GM12878 (cell line): ENCODE data around the gene FETUB. TPM values are rescaled to one million over a fixed set of nuclear protein-coding genes. Genes with fewer than 3 reads are reported as not detected.

Source experiments
- ATAC-seq: fragments of 200-7000 bp; cut with Tn5 transposase; 3 replicates; pipeline ENCODE4 v1.9.1; 2020; ENCODE audit warnings: mild to moderate bottlenecking, moderate library complexity
- BruUV-seq: library from RNA; stranded (reverse); fragments of 400-500 nt; replicated peaks from 2 replicates; lab custom pipeline; 2021; lab: Mats Ljungman, UMichigan
- CTCF ChIA-PET: fragments of 300-600 bp; sonication (Branson Sonifier 250); formaldehyde crosslinking; extraction: SDS; loops from one replicate; lab custom pipeline; 2021; ENCODE audit warnings: inconsistent platforms; lab: Yijun Ruan, JAX
- POLR2A ChIA-PET: fragments of 350-600 bp; formaldehyde crosslinking; extraction: SDS; loops from one replicate; lab custom pipeline; 2021; ENCODE audit warnings: inconsistent platforms; lab: Charles Lee
- RAD21 ChIA-PET: fragments of 300-600 bp; sonication (Branson Sonifier 250); formaldehyde crosslinking; loops from one replicate; lab custom pipeline; 2023; ENCODE audit warnings: antibody characterized with exemption; ENCODE audit not compliant: unreplicated experiment; lab: Charles Lee
- SMC1A ChIA-PET: fragments of 300-600 bp; sonication (Branson Sonifier 250); formaldehyde crosslinking; loops from one replicate; lab custom pipeline; 2023; ENCODE audit not compliant: unreplicated experiment, uncharacterized antibody; lab: Charles Lee
- DNase-seq: peaks from one replicate; pipeline ENCODE4 v3.0.0-alpha.2; 2011; ENCODE audit warnings: low read depth, low spot score
- FAIRE-seq: peaks from 3 replicates; lab custom pipeline; 2011; peaks lifted over from hg19 to GRCh38; lab: Jason Lieb, UNC
- H2AFZ ChIP-seq: 2 replicates; pipeline ENCODE4 v1.6.0; 2011; ENCODE audit warnings: low read depth, low read length, control low read depth; ENCODE audit not compliant: control insufficient read depth
- H3K27ac ChIP-seq: 2 replicates; pipeline ENCODE4 v1.5.1; 2011; ENCODE audit warnings: control low read depth; ENCODE audit not compliant: control insufficient read depth, insufficient read depth
- H3K27me3 ChIP-seq, 2 experiments: replicated peaks in 1 of 2; 2 replicates each; pipeline versions ENCODE4 v1.6.0 to v1.6.1; 2011; ENCODE audit warnings: low read length in 1 of 2; ENCODE audit not compliant: control insufficient read depth in 2 of 2, insufficient read depth in 2 of 2
- H3K36me3 ChIP-seq, 2 experiments: 2 replicates each; pipeline ENCODE4 v1.5.1; 2011; ENCODE audit warnings: low read length in 1 of 2; ENCODE audit not compliant: control insufficient read depth in 2 of 2, insufficient read depth in 2 of 2
- H3K4me1 ChIP-seq: 2 replicates; pipeline ENCODE4 v1.6.1; 2011; ENCODE audit warnings: mild to moderate bottlenecking, low read length, moderate library complexity, mixed read lengths; ENCODE audit not compliant: control insufficient read depth, insufficient read depth
- H3K4me2 ChIP-seq: 2 replicates; pipeline ENCODE4 v1.6.0; 2011; ENCODE audit warnings: control low read depth; ENCODE audit not compliant: control insufficient read depth, insufficient read depth
- H3K4me3 ChIP-seq: fragments of 200-600 bp; sonication (generic); 2 replicates; pipeline ENCODE4 v1.5.1; 2016
- H3K79me2 ChIP-seq: 2 replicates; pipeline ENCODE4 v1.6.0; 2011; ENCODE audit warnings: low read length; ENCODE audit not compliant: control insufficient read depth, insufficient read depth
- H3K9ac ChIP-seq: 2 replicates; pipeline ENCODE4 v1.8.0; 2011; ENCODE audit warnings: low read length, control low read depth, mixed read lengths; ENCODE audit not compliant: control insufficient read depth, insufficient read depth
- H3K9me3 ChIP-seq: replicated peaks from 3 replicates; pipeline ENCODE4 v1.5.1; 2011; ENCODE audit warnings: mild to moderate bottlenecking, low read length; ENCODE audit not compliant: control insufficient read depth, insufficient read depth
- H4K20me1 ChIP-seq: 2 replicates; pipeline ENCODE4 v1.6.0; 2011; ENCODE audit not compliant: control insufficient read depth, insufficient read depth
- CBFB ChIP-seq: IDR thresholded peaks from 2 replicates; pipeline ENCODE4 v1.6.1; 2016; ENCODE audit warnings: antibody characterized with exemption, low read depth
- MLLT1 ChIP-seq: fragments of 450-650 bp; IDR thresholded peaks from 2 replicates; pipeline ENCODE4 v1.6.1; 2016; ENCODE audit warnings: mild to moderate bottlenecking
- MXI1 ChIP-seq: fragments of 150-350 bp; IDR thresholded peaks from 2 replicates; pipeline ENCODE4 v1.6.1; 2011; ENCODE audit warnings: low read depth, mild to moderate bottlenecking, inconsistent platforms, low read length, improper control_type of control experiment
- REST ChIP-seq: IDR thresholded peaks from 2 replicates; pipeline ENCODE4 v1.6.1; 2012; ENCODE audit warnings: mild to moderate bottlenecking, low read depth, low read length
- WGBS: methylation state at CpG from one replicate; pipeline ENCODE4 v1.1.6; 2016; ENCODE audit warnings: low lambda C conversion rate; ENCODE audit not compliant: insufficient replicate concordance, insufficient coverage; ENCODE audit errors: missing lambda C conversion rate; 5-methylcytosine and 5-hydroxymethylcytosine counted together
- in situ Hi-C: fragments of 300-500 bp; cut with MboI; formaldehyde crosslinking; loops from 9 replicates; pipeline ENCODE4 v1.14.3; 2018; ENCODE audit warnings: mixed read lengths
- intact Hi-C: fragments of 100-400 bp; cut with micrococcal nuclease; formaldehyde crosslinking; loops from one replicate; pipeline ENCODE4 v1.14.2; 2022; ENCODE audit not compliant: unreplicated experiment
- polyA plus RNA-seq, 11 experiments: library from polyadenylated mRNA; depleted of rRNA in 4 of 11; unstranded in 6 of 11; stranded (reverse) in 5 of 11; fragments of >200 nt; fragmentation: Nextera tagmentation in 4 of 11; fragmentation: Illumina TruSeq in 1 of 11; extraction: Ambion mirVana in 4 of 11; extraction: Trizol in 1 of 11; gene quantifications; 1 replicate in 1 of 11; 2 replicates in 10 of 11; pipeline versions ENCODE4 v1.2.1 to v1.2.3, GENCODE V29; 2011 to 2016; ENCODE audit warnings: inconsistent platforms in 2 of 11, missing spikeins in 2 of 11, low read depth in 1 of 11
- total RNA-seq, 4 experiments: library from RNA; depleted of rRNA in 3 of 4; stranded (reverse); fragments of >200 nt in 3 of 4; fragmentation: Illumina TruSeq in 1 of 4; extraction: Trizol in 1 of 4; gene quantifications; 2 replicates each; pipeline versions ENCODE4 v1.2.1 to v1.2.3, GENCODE V29; 2013 to 2021

FETUB gene
- total and polyA plus RNA-seq, 10 of the 15 experiments (the other 5 are each of a cell fraction or from before 2014, with no cell fraction given): not detected

GRCh38 chr3:186599785-186600166 is 40.4 kb upstream of the FETUB start (continued):
- TF ChIP-seq MXI1: no peak

DNA sequence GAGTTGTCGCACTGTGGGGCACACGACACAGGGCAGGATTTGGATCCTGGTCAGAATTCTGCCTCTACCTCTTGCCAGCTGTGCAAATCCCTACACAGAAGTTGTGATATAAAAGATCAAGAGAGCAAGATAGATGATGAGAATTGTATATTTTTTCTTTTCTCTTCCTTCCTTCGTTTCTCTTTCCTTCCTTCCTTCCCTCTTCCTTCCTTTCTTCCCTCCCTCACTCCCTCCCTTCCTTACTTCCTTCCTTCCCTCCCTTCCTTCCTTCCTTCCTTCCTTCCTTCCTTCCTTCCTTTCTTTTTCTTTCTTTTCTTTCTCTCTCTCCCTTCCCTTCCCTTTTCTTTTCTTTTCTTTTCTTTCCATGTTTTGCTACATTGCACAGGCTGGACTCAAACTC is 39.3 kb upstream of the FETUB start:
- intact Hi-C loops (no loop called here), in situ Hi-C loops (no loop called here)
- Histone ChIP-seq H4K20me1 (no peaks in the 10 kb centered on the region), H3K9ac (no peak overlapping the region), H3K27ac (no peak overlapping the region), H3K36me3 (no peaks in the 10 kb centered on the region), H3K79me2 (no peaks in the 10 kb centered on the region), H3K4me3 (no peak overlapping the region), H3K4me1 (no peaks in the 10 kb centered on the region), H2AFZ (no peak overlapping the region), H3K27me3 (no peaks in the 10 kb centered on the region), H3K9me3 (no peaks in the 10 kb centered on the region), H3K4me2 (no peak overlapping the region)
- FAIRE-seq (no peak), DNase-seq (no peak)
- no TSS peak for BruUV-seq
- 35% methylated on average over 3 of the region's 3 CpGs for WGBS
- POLR2A ChIA-PET: interaction anchor here (1.0 kb wide), 1 partner anchor 61 kb away, joined by 5 read pairs; no protein-coding TSS in a partner anchor
- RAD21 ChIA-PET: interaction anchor here (0.6 to 1.7 kb wide), 2 partner anchors 30 to 409 kb away, joined by 3 to 4 read pairs; partner anchors contain the start of gene DNAJB11
- TF ChIP-seq REST (no peak), MLLT1 (no peak), CBFB (no peak)
- TF ChIP-seq, all 136 proteins: peak for 0
- SMC1A ChIA-PET: interaction anchor here (1.1 to 2.4 kb wide), 2 partner anchors 14 to 16 kb away, joined by 3 to 6 read pairs; no protein-coding TSS in a partner anchor
- CTCF ChIA-PET: interaction anchor here (2.8 kb wide), 1 partner anchor 15 kb away, joined by 25 read pairs; no protein-coding TSS in a partner anchor
- no peak for ATAC-seq
